ENCODE measurements around the gene RPS3.
"Not testable (repeated sequence)": the region's sequence is repeated elsewhere in the genome, so short reads cannot be mapped to it uniquely, and the experiment has no call there.

Gene RPS3

DNA sequence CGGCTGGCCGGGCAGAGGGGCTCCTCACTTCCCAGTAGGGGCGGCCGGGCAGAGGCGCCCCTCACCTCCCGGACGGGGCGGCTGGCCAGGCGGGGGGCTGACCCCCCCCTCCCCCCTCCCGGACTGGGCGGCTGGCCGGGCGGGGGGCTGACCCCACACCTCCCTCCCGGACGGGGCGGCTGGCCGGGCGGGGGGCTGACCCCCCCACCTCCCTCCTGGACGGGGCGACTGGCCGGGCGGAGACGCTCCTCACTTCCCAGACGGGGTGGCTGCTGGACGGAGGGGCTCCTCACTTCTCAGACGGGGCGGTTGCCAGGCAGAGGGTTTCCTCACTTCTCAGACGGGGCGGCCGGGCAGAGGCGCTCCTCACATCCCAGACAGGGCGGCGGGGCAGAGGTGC is 10.7 kb downstream of the RPS3 start:
- not testable (repeated sequence) for DNase-seq (ENCODE audit: extremely low read depth in 1 of 2, low read depth in 1 of 2)

DNA sequence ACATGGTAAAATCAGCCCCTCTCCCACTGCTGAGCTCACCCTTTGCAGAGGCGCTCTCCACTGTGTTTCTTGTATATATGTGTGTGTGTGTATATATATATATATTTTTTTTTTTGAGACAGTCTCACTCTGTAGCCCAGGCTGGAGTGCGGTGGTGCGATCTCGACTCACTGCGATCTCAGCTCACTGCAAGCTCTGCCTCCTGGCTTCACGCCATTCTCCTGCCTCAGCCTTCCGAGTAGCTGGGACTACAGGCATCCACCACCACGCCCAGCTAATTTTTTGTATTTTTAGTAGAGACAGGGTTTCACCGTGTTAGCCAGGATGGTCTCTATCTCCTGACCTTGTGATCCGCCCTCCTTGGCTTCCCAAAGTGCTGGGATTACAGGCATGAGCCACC is 13.8 kb downstream of the RPS3 start:
- DNase-seq (ENCODE audit: extremely low read depth in 1 of 2, low read depth in 1 of 2) = not testable (repeated sequence)

DNA sequence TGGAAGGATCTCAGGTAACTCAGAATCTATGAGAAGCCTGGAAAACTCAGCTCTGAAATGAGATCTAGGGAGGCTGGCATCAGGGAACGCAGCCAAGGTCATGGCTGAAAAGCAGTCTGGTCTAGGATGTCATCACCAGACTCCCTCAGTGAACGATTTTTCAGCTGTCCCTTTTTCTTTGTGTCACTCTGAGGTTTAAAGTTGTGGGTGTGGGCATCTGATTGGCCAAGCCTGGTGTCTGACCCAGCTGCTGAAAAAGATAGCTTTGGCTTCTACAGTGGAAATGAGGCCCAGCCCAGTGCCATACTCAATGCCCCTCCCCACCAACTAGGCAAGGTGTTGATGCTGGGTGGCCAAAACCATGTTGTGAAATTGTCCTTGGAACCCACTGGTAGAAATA is 14.5 kb downstream of the RPS3 start:
- no peak for DNase-seq (ENCODE audit: extremely low read depth in 1 of 2, low read depth in 1 of 2)

DNA sequence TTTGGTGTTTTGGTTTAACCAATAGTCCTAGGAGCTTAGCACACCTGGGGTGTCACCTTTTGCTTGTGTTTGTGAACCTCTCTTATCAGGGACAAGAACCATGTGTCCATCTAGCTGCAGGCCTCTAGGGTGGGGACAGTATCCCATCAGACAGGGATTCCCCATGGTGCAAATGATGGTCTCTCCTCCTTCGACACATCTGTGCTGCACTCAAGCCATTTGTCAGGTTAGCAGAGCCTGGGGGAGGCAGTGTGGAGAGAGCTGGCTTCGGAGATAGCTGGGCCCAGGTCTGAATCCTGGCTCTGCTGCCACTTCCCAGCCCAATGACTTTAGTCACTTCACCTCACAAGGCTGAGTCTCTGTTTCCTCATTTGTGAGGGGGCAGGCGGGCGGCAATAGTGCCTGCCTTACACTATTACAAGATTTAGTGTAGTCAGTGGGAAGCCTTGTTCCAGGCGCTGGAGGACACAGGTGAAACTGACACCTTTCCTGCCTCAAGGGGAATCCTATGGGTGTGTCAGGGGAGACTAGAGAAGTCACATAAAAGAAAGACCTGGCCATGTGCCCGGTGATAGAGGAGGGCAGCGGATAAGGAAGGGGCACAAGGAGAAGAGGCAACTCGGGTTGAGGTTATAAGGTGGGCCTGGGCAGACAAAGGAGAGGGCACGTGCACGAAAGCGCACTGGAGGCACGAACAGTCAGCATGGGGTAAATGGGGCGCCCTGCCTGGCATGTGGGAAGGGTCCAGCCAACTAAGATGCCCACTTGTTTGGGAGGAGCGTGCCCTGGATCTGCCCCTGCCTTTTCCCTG is 21.1 kb downstream of the RPS3 start:
- no peak for DNase-seq (ENCODE audit: extremely low read depth in 1 of 2, low read depth in 1 of 2)

DNA sequence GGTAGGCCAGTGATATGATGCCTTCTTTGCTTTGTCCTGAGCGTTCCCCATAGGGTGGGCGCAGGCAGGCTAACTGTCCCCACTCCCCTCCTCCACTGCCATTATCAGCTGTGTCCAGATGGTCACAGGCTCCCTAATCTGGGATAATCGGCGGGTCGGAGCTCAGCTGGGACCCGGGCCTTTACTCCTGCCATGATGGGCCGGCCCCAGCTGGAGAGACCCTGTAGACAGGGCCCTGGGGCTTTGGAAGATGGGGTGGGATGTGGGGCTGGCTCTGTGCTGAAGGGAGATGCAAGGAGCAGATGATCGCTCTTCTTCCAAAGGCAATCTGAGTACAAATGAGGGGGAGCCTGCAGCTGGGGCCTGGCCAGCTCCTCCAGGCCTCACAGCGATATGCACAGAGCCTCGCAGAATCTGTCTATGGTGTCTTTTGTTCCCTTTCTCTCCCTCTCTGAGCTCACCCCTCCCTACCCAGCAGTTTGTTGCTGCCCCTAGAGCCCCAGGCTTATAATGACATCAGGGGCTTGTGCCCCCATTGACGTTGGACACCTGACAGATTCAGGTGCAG is 21.8 kb downstream of the RPS3 start:
- no peak for DNase-seq (ENCODE audit: extremely low read depth in 1 of 2, low read depth in 1 of 2)

DNA sequence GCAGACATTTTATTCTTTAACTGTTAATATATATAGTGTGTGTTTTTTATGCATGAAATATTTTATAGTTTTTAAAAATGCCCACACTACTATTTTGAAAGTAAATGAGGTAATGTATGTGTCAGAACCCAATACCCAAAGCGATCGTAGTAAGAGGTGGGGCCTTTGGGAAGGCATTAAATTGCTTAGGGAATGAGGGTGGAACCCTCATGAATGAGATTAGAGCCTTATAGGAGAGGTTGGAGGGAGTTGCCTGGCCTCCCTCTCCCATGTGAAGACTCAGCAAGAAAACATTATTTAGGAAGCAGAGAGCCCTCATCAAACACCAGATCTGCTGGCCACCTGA is 22.6 kb downstream of the RPS3 start:
- no peak for DNase-seq (ENCODE audit: extremely low read depth in 1 of 2, low read depth in 1 of 2)

DNA sequence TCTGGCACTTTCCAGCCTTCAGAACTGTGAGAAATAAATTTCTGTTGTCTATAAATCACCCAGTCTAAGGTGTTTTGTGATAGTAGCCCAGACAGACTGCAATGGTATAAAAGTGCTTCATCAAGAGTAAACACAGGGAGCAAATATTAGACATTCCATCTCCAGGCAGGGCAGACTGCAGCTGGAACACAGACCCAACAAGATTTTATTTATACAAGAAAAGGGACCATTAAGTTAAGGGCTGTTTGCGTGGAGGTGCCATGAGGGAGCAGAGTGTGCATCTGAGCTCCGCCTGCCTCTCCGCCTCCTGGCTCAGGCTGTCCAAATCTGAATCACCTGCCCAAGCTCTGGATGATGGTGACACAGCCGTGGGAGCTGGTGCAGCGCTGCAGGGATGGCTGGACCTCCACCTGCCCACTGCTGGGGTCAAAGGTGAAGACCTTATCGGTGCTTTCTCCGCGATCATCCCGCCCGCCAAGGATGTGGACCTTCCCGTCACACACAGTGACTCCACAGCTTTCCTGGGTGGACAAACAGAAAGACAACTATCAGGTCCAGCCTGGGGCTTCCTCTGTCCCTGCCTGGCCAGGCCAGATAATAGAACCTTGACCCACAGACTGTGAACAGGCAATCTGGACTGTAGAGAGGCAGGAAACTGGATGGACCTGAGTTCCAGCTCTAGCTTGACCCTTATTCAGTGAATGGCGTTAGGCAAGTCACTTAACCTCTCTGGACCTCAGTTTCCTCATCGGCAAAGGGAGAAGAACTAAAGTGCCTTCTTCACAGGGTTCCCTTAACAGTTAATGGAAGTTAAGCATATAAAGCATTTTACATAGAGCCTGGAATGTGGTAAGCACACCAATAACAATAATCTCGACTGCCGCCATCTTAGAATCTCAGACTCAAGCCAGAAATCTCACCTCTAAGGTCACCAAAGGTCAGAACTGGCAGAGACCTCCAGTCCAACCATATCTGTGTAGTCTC is 23.2 kb downstream of the RPS3 start:
- DNase-seq (ENCODE audit: extremely low read depth in 1 of 2, low read depth in 1 of 2) = no peak

DNA sequence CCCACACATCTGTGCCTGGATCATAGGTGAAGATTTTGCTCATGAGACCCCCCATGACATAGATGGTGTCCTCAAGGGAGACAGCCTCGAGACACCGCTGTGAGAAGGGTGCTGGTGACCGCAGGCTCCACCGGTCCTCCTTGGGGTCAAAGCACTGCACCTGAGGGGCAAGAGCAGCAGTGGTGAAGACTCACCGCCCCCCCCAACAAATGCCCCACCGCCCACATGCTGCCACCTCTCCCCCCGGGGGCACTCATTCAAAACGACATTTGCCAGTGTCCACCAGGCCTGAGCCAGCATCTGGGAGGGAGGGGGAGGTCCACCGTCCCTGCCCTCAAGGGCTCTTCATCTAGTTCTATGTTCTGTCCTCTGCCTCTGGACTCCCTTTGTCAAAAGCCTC is 24.4 kb downstream of the RPS3 start:
- no peak for DNase-seq (ENCODE audit: extremely low read depth in 1 of 2, low read depth in 1 of 2)

DNA sequence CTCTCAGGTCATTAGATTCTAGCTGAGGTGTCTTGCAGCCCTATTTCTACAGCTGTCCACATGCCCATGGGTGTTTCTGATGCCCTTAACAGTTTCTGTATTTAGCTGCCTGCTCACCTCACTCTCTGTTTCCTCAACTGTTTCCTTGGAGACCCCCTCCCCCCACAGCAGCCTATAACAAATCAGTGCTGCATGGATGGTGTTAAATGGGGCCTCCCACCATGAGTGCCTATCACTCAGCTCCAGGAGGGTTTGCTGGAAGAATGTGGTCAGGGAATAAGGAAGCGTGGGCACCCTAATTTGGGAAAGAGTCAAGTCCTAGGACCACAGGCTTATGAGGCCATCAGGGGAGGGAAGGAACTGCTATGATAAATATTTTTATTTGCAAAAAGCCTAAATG is 25.1 kb downstream of the RPS3 start:
- DNase-seq (ENCODE audit: extremely low read depth in 1 of 2, low read depth in 1 of 2) = no peak

DNA sequence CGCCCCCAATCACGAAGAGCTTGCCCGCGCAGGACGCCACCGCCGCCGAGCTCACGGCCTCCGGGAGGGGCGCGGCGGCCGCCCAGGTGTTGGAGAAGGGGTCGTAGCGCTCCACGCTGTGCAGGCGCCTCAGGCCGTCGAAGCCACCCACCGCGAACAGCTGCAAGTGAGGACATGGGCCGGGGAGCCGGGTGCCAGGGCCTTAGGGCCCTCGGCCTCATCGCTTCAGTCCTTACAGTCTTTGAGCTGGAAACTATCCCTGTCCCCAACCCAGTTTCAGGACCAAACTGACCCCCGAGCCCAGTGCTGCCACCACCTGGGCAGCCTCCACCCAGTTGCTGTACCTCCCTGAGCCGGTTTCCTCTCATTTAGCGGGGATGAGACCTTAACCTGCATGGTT is 26.1 kb downstream of the RPS3 start:
- no peak for DNase-seq (ENCODE audit: extremely low read depth in 1 of 2, low read depth in 1 of 2)

DNA sequence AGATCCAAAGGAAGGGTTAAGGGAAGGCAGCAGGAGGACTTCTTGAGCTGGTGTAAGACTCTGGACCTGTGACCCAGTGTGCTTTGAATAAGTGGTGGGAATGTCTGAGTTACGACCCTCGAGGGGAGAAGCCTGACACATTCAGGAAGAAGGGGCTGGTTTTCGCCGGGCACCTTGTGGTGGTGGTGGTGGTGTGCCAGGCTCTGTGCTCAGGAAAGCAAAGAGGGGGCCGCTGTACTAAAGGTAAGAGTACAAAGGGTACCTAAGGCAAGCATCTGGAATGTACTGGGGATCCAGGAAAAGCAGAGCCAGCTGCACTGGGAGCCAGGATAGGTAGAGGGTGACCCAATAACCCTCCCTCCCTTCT is 27.4 kb downstream of the RPS3 start:
- no peak for DNase-seq (ENCODE audit: extremely low read depth in 1 of 2, low read depth in 1 of 2)

DNA sequence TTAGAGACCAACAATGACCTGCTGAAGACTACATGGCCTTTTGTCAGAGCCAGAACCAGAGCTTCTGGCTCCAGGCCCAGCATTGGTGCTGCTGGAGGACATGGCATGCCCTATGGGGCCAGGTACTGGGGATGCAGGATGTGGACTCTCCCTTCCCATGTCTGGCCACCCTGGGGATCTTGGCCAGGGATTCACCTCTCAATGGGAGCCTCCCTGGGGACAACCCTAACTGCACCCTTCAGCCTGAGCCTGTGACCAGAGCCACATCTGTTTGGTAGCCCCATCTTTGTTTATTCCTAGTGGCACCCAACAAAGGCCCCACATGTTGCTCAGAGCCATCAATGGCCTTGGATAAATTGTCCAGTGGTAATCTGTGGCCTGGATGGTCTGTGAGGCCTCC is 27.9 kb downstream of the RPS3 start:
- no peak for DNase-seq (ENCODE audit: extremely low read depth in 1 of 2, low read depth in 1 of 2)

DNA sequence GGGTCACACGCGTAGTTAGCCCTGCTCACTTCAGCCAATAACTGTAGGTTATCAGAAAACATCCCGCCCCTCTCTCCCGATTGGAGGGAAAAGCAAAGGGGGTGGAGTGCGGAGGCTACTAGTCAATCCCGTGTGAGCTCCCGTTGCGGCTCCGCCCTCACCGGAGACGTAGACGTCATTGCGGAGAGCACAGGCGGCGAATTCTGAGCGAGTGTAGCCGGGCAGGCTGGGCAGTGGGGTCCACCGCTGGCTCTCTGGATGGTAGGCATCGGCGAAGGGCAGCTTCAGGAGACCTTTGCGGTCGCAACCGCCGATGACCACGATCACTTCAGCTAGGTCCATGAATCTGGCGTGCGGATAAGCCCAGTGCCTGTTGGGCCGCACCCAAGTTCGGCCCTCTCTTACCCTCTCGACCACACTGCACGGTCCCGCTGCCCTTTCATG is 29.0 kb downstream of the RPS3 start:
- peak; percentile 16 to 43 for DNase-seq (ENCODE audit: extremely low read depth in 1 of 2, low read depth in 1 of 2)

DNA sequence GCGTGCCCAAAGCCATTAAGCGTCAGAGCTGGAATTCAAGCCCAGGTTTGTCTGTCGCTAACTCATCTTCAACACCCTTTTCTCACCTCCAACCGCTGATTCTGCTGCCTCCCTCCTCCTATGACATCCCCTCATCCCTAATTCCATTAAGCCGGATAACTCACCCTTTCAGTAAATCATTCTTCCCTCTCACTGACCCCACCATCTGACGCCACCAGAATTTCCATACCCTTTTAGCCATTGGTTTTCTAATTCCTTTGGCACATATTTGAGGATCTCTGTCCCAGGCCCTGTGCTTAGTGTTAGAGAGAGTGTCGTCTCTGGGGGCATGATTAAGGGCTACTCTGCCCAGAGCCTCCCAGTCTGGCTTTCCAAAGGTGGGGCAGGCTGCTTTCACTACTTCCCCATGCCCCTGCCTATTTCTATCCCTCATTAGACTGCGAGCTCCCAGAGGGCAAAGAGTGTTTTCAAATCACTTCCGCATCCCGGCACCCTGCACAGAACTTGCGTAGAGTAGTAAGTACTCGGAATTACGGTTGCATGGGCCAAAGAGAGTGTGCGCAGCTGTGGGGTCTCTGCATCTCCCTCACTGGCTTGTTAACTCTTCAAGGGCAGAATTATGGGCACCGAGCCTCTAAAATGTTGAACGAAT is 29.8 kb downstream of the RPS3 start:
- DNase-seq (ENCODE audit: extremely low read depth in 1 of 2, low read depth in 1 of 2) = no peak

DNA sequence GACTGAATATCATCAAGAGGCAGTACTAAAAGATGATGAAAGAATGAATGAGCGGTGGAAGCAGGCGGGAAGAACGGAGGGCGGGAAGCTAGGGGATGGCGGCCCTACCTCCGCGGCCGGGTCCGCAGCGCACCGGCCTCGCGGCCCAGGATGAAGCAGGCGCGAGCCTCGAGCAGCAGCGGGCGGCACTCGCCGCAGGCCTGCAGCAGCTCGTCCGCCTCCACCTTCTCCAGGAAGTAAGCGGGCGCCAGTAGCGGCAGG is 30.3 kb downstream of the RPS3 start:
- no peak for DNase-seq (ENCODE audit: extremely low read depth in 1 of 2, low read depth in 1 of 2)

DNA sequence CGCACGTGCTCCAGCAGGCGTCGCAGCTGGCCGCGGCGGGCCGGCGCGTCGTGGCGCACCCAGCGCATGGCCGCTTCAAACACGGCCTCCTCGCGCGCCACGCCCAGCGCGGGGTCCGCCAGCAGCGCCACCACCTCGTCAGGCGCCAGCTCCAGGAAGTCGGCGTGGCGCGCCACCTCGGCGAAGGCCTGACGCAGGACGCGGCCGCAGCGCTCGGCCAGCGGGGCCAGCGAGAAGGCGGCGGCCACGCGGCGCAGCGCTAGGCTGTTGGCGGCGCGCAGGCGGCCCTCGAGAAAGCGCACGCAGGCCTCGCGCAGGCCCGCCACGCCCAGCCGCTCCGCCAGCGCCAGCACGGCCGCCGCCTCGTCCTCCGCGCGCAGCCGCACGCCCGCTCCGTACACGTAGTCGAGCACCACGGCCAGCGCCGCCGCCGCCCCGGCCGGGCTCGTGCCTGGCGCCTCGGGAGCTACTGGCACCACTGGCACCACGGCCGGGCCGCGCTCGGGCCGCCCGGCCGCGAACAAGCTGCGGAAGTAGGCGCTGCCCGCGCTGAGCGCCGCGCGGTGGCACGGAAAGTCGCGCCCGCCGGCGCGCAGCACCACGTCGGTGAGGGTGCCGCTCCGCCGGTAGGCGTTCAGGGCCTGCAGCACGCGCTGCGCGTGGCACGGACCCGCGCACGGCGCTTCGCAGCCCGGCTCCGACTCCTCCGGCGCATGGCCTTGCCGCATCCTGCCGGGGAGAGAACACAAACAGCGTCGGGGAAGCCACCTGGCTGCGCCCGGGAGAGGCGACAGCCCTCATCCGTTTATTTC is 30.8 kb downstream of the RPS3 start:
- peak in 1 of 2 donors; percentile 35 for DNase-seq (ENCODE audit: extremely low read depth in 1 of 2, low read depth in 1 of 2)

DNA sequence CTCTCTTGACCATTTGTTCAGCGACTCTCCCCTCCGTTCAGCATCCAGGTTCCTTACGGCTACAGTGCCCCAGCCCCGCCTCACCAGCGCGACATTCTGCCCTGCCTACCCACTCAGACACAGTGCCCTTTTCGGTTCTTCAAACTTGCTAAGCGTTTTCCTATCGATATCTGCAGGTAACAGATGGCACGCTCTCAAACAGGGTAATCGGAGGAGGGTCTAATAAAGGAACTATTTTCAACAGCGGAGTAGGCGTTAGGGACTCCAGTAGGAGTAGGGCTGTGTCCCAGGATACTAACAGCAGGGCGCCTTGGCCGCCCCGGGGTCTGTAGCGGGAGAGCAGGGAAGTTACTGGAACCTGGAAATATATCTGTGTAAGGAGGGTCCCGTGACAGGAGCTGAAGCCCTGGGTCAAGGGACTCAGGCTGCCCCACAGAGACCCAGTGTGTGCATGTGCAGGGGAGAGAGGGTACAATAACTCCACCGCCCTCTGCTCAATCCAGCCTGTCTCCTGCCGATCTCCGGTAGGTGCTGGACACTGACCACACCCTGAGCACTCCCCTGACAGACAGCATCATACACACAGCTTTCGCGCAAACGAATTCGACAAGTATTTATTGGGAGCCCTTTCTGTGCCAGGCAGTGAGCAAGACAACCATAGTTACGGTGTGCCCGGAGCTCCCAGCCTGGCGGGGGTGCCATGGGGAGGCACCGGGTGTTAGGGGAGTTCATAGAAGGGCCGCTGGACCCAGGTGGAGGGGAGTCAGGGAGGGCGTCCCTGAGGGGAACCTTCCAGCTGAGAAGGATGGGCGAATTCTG is 31.6 kb downstream of the RPS3 start:
- DNase-seq (ENCODE audit: extremely low read depth in 1 of 2, low read depth in 1 of 2) = no peak

DNA sequence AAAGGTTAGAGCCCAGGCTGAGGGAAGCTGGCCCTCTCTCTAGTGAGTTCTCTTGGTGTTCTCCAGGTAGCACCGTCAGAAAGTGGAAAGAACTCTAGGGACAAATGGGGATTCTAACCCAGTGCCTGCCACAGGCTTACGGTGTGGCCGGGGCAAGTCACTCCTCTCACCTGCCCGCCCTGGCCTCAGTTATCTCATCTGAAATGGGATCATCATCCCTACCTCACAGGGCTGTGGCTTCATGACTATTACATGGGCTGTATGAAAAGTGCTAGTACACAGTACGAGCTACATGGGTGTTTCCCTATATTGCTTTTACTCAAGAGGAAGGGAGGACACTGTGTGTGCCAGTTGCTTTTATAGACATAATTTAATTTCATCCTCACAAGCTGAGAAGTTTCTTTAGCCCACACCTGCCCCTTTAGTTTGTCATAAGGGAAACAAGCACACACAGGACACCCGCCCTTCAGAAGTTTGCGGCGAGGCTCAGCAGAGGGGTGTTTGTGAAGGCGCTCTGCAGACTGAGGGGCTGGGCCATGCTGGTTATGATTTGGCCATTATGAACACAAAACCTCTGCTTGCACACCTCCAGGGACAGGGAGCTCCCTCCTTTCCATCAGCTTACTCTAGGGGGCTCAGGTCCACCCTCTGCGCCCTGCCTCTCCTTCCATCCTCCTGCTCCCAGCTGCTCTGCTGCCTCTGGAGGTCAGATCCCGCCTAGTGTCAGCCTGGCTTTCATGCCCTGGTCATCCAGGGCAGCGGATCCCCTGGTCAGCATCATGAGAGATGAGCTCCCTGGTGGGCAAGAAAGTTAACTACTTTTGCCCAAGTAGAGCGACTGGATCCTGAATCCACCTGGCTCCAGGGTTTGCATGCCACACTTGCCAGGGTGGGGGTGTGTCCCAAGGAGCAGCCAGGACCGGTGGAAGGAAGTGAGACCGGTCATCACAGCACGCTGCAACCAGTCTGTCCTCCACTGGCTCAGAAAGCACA is 32.5 kb downstream of the RPS3 start:
- no peak for DNase-seq (ENCODE audit: extremely low read depth in 1 of 2, low read depth in 1 of 2)

DNA sequence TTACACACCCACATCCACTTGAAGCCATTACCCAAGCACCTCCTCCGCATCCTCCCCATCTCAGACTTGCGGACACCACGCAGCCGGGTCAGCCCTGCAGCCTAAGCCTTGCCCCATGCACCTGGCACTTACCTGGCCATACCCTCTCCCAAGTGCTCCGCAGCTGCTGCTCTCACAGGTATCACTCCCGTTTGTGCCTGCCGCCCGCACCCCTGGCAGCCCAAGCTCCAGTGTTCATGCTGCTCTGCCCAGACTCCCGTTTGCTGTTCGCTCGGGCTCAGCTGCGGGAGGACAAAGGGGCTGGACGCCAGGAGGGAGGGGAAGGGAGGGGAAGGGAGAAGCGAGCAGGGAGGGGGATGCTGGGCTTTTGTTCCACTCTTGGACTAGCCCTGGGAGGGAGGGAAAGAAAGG is 33.6 kb downstream of the RPS3 start, which contains the start of gene KLHL35:
TSS of gene KLHL35 (minus strand) at position 293 of the 411 bp plus-strand sequence. CDS start 2,574 bp downstream, outside the sequence.
- DNase-seq (ENCODE audit: extremely low read depth in 1 of 2, low read depth in 1 of 2) = no peak
